Fibroblast of pulmonary artery (primary cell): ENCODE data around the gene MAT2B.

Experiments used
- DNase-seq: peaks from one replicate; pipeline ENCODE4 v3.0.0-alpha.2; 2010; ENCODE audit warnings: low read depth
- H3K4me3 ChIP-seq: replicated peaks from 2 replicates; pipeline ENCODE4 v1.5.1; 2011; ENCODE audit warnings: low read depth, mild to moderate bottlenecking, control low read depth, low read length, moderate library complexity
- TF ChIP-seq, protein P1 (sequence below): IDR thresholded peaks from 2 replicates; pipeline ENCODE4 v1.5.1; 2011; ENCODE audit warnings: mild to moderate bottlenecking, control low read depth, low read length, inconsistent platforms; ENCODE audit errors: missing control alignments

Gene MAT2B

DNA sequence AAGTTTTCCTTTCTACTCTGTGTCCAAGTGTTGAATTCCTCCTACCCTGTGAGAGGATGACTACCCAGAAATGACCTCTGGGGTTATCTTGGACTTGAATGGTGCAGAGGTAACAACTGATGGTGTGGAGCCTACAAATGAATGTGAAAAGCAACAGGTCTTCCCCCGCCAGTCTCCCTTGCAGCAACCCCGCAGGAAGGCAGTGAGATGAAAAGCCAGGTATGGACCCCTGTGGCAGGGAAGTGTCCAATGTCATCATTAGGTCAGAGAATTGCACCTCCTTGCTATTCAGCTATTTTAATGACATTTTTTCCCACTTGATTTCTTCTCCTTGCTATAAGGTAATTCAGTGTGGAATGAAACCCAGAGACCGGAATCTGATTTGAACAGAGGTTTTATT, 58.5 kb downstream of the MAT2B start:
- DNase-seq, result no peak
- H3K4me3 ChIP-seq, result no peak overlapping the region
- TF ChIP-seq, protein P1, sequence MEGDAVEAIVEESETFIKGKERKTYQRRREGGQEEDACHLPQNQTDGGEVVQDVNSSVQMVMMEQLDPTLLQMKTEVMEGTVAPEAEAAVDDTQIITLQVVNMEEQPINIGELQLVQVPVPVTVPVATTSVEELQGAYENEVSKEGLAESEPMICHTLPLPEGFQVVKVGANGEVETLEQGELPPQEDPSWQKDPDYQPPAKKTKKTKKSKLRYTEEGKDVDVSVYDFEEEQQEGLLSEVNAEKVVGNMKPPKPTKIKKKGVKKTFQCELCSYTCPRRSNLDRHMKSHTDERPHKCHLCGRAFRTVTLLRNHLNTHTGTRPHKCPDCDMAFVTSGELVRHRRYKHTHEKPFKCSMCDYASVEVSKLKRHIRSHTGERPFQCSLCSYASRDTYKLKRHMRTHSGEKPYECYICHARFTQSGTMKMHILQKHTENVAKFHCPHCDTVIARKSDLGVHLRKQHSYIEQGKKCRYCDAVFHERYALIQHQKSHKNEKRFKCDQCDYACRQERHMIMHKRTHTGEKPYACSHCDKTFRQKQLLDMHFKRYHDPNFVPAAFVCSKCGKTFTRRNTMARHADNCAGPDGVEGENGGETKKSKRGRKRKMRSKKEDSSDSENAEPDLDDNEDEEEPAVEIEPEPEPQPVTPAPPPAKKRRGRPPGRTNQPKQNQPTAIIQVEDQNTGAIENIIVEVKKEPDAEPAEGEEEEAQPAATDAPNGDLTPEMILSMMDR, result no peak

DNA sequence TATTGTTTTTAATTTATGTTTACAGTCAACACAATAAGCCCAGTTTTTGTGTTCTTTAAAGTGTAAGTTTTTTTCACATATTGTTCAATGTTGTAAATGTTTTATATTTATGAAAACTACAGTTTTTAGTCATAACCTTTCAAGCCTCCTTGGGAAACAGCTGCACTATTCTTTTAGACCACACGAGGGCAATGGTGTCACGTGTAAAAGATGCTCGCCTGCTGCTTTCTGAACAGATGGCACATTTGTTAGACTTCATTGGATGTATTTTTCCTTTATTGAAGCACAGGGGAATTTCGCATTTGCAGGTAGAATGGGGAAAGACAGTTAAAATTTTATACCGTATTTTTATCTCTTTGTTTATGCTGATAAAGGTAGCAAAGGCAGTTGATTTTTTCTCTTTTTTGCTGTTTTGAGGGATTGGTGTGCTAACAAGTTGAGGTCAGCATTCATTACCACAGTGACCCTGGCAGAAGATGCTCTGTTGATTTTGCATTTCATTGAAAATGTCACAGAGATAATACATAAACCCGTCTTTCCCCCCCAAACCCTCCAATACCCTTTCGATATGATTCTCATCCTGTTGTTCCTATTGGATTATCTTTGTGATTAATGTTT, 59.0 kb downstream of the MAT2B start:
- no peak overlapping the region for H3K4me3 ChIP-seq
- peak; percentile 82 for DNase-seq
- TF ChIP-seq, protein P1, result peak; percentile 90

DNA sequence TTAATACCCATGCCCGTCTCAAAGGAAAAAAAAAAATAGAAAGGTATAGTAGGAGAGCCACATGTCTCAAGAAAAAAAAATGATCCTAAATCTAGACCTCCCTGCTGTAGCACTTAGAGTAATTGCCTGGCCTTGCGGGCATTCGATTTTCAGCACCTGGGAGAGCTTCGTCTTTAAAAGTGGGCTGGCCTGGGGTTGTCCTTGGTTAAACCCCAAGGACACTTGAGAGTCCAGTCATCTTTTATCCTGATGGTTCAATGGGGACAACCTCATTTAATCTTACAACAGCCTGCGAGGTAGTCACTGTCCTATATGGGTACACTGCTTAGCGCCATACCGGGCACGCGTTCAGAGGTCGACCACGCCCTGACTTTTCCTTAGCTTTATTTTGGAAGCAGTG, 60.1 kb downstream of the MAT2B start:
- TF ChIP-seq, protein P1, result no peak
- peak; percentile 24 for DNase-seq
- peak overlapping the region; percentile 48 for H3K4me3 ChIP-seq

DNA sequence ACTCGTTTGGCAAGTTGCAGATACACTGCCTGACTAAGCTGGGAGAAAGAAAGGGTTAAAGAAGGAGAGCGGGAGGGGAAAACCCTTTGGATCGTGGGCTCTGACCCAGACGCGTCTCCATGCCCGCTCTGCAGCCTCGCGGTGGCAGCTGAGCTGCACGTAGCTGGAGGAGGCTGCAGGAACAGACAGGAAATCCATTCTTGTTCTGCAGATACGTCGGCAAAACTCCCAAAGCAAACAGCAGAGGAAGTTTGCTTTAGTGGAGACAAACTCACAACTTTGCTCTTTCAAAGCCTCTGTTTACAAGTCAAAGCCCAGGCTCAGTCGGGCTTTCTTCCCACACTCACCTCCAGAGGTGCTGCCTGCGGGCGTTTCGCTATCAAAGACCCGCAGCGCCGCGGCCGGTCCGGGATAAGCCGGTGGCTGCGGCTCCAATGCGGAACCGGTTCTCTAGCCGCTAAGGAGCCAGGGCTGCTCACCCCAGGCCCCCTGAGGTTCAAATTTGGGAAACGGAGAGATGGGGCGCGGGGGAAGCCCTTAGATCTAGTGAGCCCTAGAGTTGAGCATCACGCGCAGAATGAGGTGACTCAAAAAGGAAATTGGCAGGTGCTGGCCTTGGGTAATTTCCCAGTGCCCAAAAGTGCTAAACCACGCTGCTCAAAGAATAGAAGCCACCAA, 60.7 kb downstream of the MAT2B start:
- H3K4me3 ChIP-seq, result peak overlapping the region; percentile 48
- DNase-seq, result peak; percentile 32
- TF ChIP-seq, protein P1, result no peak

DNA sequence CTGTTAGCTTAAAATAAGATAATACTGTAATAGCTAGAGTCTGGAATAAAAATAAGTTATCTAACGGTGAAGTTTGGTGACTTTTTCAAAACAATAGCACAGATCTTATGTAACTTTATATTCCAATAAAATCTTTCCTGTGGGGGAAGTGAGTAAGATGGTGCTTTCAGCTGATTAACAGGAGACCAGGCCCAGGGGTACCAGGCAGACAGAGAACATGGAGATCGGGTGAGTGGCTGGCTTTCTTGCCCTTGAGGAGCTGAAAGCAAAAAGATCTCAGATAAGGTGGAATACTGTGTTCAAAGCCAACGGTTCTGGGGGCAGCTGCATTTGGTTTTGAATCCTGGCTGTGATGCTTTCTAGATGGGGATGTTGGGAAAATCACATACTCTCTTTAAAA, 61.3 kb downstream of the MAT2B start:
- no peak for DNase-seq
- no peak overlapping the region for H3K4me3 ChIP-seq
- TF ChIP-seq, protein P1, result no peak

DNA sequence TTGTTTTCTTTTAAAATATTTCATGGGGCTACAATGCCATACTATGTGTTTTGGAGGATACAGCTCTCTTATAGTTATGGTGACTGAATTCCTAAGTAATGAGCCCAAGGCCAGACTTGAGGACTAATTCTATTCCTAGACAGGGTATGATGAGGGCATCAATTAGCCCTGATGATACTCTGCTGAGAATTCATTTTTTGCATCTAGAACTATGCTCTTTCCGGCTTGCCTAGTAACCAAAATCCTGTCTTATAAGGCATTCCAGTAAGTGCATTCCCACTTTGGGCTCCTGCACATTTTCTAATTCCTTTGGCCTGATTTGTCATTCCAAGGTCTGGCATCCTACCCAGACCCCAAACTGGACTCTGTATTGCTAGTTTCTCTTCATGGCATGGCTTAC, 62.4 kb downstream of the MAT2B start:
- H3K4me3 ChIP-seq, result no peak overlapping the region
- TF ChIP-seq, protein P1, result no peak
- no peak for DNase-seq
